ENCODE measurements around the gene NOL9. TPM values are rescaled to one million over a fixed set of nuclear protein-coding genes. Genes with fewer than 3 reads are reported as not detected.

NOL9 gene
- total RNA-seq, 1 donor from 2014 or later = 48.0 TPM

- Histone ChIP-seq H3K9me3 (ENCODE audit: low read depth) (no peaks in the 10 kb centered on the region), H3K79me2 (ENCODE audit: low read depth) (peaks cover 16% of the 10 kb centered on the region), H3K4me2 (no peak overlapping the region), H3K27ac (no peak overlapping the region), H3F3A (ENCODE audit: low read depth) (peaks cover 2% of the 10 kb centered on the region), H3K4me1 (peaks cover 3% of the 10 kb centered on the region), H4K20me1 (ENCODE audit: low read depth) (peaks cover 8% of the 10 kb centered on the region), H2AFZ (replicated peaks) (no peak overlapping the region), H3K9ac (no peak overlapping the region), H3K36me3 (no peaks in the 10 kb centered on the region), H3K4me3 (no peak overlapping the region), H3K27me3 (no peaks in the 10 kb centered on the region)
- TF ChIP-seq EZH2phosphoT487 (IDR thresholded peaks at IDR 0.05) (no peak), EZH2 (IDR thresholded peaks at IDR 0.05) (no peak), CTCF (IDR thresholded peaks at IDR 0.05) (no peak)
- Mint-ChIP-seq H3K9me3 (no peaks in the 10 kb centered on the region), H3K4me3 (no peak overlapping the region), H3K36me3 (peaks cover 4% of the 10 kb centered on the region), H3K27ac (no peak overlapping the region), H3K27me3 (ENCODE audit: insufficient read depth, low read depth) (peaks cover 4% of the 10 kb centered on the region), H3K4me1 (peaks cover 9% of the 10 kb centered on the region)
- no peak for DNase-seq (ENCODE audit: low spot score)
These were observed 31.5 kb upstream of the NOL9 start for GRCh38 chr1:6585841-6586240.

- peak overlapping the region; percentile 44 for H3K4me3 Mint-ChIP-seq
- no peak for DNase-seq (ENCODE audit: low spot score)
- Histone ChIP-seq H3K36me3 (no peaks in the 10 kb centered on the region), H3K4me2 (no peak overlapping the region), H4K20me1 (ENCODE audit: low read depth) (peaks cover 14% of the 10 kb centered on the region), H3K27me3 (no peaks in the 10 kb centered on the region), H3F3A (ENCODE audit: low read depth) (peaks cover 5% of the 10 kb centered on the region), H3K4me3 (no peak overlapping the region), H3K9ac (no peak overlapping the region), H3K27ac (no peak overlapping the region), H3K4me1 (peaks cover 8% of the 10 kb centered on the region), H2AFZ (replicated peaks) (no peak overlapping the region), H3K9me3 (ENCODE audit: low read depth) (no peaks in the 10 kb centered on the region), H3K79me2 (ENCODE audit: low read depth) (peaks cover 23% of the 10 kb centered on the region)
- no peaks in the 10 kb centered on the region for H3K9me3 Mint-ChIP-seq
- peaks cover 14% of the 10 kb centered on the region for H3K4me1 Mint-ChIP-seq
- peak overlapping the region; percentile 27 for H3K27ac Mint-ChIP-seq
- TF ChIP-seq EZH2phosphoT487 (IDR thresholded peaks at IDR 0.05) (no peak), EZH2 (IDR thresholded peaks at IDR 0.05) (no peak), CTCF (IDR thresholded peaks at IDR 0.05) (no peak)
- peaks cover 2% of the 10 kb centered on the region for H3K27me3 Mint-ChIP-seq (ENCODE audit: insufficient read depth, low read depth)
- H3K36me3 Mint-ChIP-seq = peaks cover 4% of the 10 kb centered on the region
These were observed 30.9 kb upstream of the NOL9 start for GRCh38 chr1:6585081-6585722.

- Mint-ChIP-seq H3K27ac (peak overlapping the region; percentile 27), H3K36me3 (peaks cover 2% of the 10 kb centered on the region), H3K9me3 (no peaks in the 10 kb centered on the region), H3K27me3 (ENCODE audit: insufficient read depth, low read depth) (peaks cover 7% of the 10 kb centered on the region), H3K4me1 (peaks cover 19% of the 10 kb centered on the region), H3K4me3 (peak overlapping the region; percentile 44)
- no peaks in the 10 kb centered on the region for H3K27me3 ChIP-seq
- H3K36me3 ChIP-seq = no peaks in the 10 kb centered on the region
- DNase-seq (ENCODE audit: low spot score) = no peak
- H3K9me3 ChIP-seq (ENCODE audit: low read depth) = no peaks in the 10 kb centered on the region
- H4K20me1 ChIP-seq (ENCODE audit: low read depth) = peaks cover 16% of the 10 kb centered on the region
- H3K4me1 ChIP-seq = peaks cover 9% of the 10 kb centered on the region
- H2AFZ ChIP-seq (replicated peaks) = no peak overlapping the region
- TF ChIP-seq CTCF (IDR thresholded peaks at IDR 0.05) = peak; percentile 18
- no peak for TF ChIP-seq EZH2 (IDR thresholded peaks at IDR 0.05)
- no peak for TF ChIP-seq EZH2phosphoT487 (IDR thresholded peaks at IDR 0.05)
- H3K79me2 ChIP-seq (ENCODE audit: low read depth) = peaks cover 26% of the 10 kb centered on the region
- no peak overlapping the region for H3K27ac ChIP-seq
- H3K4me2 ChIP-seq = no peak overlapping the region
- peaks cover 7% of the 10 kb centered on the region for H3F3A ChIP-seq (ENCODE audit: low read depth)
- no peak overlapping the region for H3K4me3 ChIP-seq
- H3K9ac ChIP-seq = no peak overlapping the region
These were observed 30.1 kb upstream of the NOL9 start for GRCh38 chr1:6584126-6585080.

Data from neural progenitor cell (in vitro differentiated cells).